GM21390 (cell line): ENCODE results near the gene TSPAN18.

Experiments
- ATAC-seq: cut with Tn5 transposase; IDR thresholded peaks from one replicate; pipeline ENCODE4 v1.9.1; 2021; ENCODE audit not compliant: unreplicated experiment

TSPAN18 gene

DNA sequence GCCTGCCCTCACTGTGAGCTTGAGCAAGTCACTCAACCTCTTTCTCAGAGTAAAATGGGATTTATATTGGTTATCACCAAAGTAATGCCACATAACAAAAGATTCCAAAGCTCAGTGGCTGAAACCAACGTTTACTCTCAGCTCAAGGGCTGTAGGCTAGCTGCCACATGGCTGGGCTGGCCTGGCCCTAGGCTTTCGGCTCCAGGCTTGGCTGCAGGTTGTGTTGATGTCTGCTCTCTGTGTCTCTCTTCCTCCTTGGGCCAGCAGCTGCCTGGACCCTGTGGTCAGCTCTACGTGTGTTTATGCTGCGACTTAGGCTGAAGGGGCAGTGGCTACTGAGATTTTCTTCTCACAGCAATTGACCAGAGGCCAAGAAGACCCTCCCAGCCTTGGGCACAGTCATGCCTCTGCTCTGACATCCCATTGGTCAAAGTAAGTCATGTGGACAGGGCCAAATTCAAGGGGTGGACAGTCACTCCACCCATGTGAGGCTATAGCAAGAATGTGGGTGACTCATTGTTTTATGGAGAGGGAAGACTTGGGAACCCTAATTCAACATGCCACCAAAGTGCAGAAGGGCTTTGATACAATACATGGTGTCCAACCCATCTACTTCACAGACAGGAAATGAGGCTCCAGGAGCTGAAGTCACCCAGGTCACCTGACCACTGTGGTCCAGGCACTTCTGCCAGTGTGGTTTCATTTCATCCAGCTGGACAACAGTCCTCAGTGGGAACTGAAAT lies 90.6 kb downstream of the TSPAN18 start:
- no peak for ATAC-seq

DNA sequence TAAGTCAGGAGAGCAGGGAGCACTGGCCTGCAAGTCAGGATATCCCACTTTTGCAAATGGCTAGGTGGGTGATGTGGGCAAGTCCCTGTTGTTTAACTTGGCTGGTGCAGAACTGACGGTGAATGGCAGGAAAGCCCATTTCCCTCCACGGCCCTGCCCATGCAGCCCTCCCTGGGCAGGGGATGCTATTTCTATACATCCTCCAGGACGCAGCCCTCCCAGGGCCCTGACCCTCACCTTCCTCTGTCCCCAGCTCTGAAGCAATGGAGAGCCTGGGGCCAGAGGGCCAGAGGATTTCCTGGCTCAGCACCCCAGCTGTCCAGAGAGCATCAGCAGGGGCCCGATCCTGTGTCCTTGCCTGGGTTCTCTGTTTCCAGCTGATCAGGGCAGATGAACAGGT lies 91.3 kb downstream of the TSPAN18 start:
- no peak for ATAC-seq

GRCh38 chr11:44819346-44819745 lies 92.6 kb downstream of the TSPAN18 start:
- no peak for ATAC-seq

- no peak for ATAC-seq
Observed at GRCh38 chr11:44822369-44822768, 95.6 kb downstream of the TSPAN18 start.

GRCh38 chr11:44823006-44823405 lies 96.2 kb downstream of the TSPAN18 start:
- ATAC-seq: no peak

DNA sequence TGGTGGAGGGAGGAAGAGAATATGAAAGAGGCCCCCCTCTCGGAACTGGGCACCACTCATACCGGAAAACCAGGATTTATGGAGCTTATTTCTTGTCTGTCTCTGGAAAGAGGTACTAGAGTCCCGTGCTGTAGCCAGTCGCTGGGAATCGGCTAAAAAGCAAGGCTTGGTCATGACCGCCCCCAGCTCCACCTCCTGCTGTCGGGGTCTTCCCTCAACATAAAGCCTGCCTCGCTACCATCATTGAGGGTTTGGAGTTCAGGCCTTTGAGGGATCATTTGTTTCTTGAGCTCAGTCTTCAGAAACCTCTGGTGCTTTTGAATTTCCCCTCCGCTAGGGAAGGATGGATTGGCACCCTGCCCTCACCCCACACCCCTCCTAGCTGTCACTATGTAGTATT lies 97.1 kb downstream of the TSPAN18 start:
- ATAC-seq: no peak

DNA sequence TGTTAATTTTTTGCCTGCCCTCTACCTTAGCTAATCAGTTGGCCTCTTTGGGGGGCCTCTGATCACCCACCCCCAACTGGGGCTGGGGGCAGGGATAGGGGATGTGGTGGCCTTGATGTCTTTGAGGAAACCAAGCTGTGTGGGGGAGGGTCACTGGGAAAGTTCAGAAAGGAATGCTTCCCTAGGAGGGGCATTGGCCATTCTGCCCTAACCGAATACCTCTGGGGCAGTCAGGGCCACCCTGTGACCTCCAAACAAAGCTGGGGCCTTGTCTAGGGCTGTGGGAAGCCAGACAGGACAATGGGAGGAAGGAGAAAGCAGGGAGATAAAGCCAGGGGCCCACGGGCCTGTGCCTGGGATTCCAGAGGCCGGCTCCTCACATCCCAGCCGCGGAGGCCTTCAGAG lies 97.5 kb downstream of the TSPAN18 start:
- no peak for ATAC-seq

DNA sequence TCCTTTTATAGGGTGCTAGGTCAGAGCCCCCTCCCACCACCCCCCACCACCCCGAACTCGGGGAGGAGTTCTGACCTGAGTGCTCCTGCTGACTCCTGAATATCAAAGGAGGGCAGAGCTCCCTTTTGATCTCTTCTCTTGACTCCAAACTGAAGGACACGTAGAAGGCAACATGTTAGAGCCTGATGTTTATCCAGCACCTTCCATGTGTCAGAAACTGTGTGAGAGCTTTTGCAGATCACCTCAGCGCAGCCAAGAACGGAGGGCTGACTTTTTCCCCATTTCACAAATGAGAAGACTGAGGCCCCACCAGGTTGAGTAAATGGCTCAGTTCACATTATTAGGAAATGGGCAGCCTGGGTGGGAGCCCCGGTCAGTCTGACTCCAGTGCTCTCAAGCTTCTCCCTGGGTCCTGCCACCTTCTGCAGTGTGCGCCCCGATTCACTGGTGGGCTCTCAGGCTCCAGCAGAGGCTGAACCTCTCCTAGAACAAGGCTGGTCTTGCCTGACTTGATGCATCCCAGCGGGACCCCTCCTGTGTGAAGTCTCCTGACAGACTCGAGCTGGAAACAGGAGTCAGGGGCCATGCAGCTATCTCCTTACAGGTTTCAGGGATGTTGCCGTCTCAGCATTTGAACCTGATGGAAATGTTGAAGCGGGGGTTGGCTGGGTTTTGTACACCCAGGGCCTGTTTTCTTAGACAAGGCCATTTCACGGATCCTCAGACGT lies 98.5 kb downstream of the TSPAN18 start:
- ATAC-seq: no peak

DNA sequence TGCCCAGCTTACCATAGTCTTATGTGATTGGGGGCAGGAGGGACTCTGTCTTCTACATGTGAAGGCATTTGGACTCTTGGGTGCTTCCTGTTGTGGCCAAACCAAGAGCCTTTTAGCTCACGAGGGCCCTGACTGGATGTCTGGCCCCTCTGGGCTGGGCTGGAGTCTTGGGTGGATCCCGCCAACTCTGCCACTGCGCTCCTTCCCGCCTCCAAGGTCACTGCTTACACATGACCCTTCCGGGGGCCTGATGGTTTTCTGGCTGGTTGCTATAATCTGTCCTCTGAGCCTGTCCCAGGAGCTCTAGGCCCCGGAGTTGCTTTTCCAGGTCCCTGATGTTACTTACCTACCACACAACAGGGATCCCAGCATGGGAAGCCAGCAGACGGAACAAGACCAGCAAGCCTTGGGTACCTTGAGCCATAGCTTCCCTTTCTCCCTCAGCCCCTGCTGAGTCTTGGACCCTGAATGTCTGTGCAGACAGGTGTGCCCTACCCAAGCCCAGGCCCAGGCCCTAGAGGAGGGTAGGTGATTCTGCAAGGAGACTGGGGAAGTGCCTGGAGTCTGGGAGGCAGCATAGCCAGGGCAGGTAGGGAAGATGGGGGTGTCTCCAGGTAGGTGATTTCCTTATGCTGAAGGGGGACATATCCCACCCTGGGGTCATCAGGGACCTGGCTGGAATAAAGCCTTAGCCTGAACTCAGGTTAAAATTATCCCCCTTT lies 100.3 kb downstream of the TSPAN18 start:
- no peak for ATAC-seq

GRCh38 chr11:44828296-44828695 lies 101.5 kb downstream of the TSPAN18 start:
- no peak for ATAC-seq

DNA sequence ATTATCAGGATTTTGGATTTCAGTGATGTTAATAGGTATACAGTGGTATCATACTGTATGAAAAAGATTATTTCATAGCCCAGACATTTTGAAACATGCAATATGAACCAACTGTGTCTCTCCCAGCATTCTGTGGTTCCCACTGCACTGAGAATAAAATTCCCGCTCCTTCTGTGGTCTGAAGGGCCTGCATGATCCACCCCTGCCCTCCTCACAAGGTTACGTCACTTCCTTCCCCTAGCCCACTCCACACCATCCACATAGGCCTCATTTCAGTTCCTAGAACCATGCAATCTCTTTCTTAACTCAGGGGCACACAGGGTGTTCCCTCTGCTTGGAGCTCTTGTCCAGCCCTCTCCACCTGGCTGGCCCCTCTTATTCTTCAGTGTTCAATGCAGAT lies 103.1 kb downstream of the TSPAN18 start:
- ATAC-seq: no peak

DNA sequence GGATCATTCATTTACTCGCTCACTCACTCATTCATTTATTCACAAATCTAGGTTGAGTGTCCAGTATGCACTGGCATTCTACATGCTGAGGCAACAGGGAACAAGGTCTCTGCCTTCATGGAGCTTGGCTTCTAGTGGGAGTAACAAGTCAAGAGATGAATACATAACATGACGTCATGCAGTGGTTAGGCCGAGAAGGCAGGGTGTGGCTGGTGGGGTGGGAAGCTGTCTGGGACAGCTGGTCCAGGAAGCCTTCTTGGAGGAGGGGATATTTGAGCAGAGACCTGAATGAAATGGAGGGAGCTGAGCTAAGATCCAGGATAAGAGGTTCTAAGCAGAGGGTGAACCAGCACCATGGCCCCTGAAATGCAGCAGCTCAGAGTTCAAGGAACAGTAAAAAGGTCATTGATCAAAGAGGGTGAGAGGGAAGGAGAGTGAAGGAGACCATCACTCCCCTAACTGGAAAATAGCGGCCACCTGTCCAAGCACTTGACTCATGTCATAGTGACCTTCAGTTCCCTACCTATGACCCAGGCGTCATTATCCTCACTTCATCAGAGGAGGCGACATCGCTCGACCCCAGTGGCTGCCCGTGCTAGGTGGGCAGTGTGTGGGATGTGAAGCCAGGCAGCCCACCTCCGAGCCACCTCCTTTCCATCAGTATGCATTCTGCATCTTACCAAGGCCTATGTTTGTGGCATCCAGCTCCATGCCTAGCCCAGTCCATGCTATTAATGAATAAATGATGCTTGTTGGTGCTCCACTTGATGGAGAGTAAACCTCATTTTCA lies 105.0 kb downstream of the TSPAN18 start:
- no peak for ATAC-seq

DNA sequence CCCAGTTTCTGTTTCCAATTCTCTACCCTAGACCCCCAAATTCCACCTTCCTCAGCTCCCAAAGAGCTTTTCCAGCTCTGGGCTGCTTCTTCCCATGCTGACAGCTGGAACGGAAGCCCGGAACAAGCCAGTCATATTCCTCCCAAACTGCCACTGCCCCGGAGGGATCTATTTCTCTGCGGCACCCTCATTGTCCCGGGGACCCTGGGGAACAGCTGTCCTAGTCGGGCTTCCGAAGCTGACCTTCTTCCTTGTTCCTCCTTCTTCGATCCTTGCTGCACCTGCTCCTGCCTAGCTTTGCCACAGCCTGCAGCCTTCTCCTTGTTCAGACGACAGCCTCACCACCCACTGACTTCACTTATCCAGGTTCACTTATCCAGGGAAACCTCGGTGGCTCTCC lies 105.7 kb downstream of the TSPAN18 start:
- ATAC-seq: no peak

DNA sequence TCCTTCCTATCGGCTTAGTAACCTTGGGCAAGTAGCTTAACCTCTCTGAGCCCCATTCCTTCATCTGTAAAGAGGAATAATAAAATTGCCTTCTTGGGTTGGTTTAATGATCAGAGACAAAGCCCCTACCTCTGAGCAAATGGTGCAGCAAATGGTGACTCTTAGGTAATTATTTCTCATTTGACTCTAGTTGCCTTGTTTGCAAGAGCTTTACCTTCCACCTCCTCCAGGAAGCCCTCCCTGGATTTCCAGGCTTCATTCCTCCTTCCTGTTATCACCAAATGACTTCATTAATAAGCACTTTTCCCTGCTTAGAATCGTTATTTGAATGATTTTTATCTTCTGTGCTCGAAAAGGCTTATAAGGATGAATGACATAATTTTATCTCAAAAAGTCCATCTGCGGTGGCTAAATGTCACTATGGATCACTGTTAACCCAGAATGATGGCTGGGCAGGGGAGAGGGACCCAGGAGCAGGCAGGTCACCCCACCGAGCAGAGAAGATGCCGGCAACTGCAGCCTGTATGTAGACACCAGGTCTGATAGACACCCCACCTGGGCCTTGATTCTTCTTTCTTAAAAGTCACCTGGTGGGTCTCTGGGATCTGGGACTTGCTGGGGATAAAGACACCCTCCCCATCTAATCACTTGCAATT lies 106.6 kb downstream of the TSPAN18 start:
- no peak for ATAC-seq

DNA sequence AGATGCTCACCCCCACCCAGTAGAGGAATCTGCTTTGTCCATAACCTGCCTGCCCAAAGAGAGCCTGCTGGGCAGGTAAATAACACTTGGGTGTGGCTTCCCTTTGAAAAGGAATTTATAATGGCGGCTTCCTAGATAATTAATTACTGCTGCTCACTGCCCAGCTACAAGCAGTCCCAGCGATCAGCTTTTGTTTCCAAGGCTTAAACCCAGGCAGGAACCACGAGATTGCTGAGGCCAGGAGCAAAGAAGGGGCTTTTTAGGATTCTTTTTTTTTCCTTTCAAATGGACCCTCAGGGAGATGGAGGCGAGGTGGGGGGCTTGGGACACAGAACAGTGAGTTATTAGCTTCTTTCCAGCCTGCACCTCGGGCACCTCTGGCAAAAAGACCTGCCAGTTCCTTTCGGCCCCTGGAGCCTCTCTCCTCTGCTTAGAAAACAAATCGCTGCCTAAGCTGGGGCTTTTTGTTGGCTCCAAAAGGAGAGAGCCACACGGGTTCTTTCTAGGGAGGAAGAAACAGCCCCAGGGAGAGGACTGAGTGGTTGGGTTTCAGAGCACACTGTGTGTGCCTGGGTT lies 107.2 kb downstream of the TSPAN18 start:
- no peak for ATAC-seq

GRCh38 chr11:44834846-44835245 lies 108.1 kb downstream of the TSPAN18 start:
- no peak for ATAC-seq

DNA sequence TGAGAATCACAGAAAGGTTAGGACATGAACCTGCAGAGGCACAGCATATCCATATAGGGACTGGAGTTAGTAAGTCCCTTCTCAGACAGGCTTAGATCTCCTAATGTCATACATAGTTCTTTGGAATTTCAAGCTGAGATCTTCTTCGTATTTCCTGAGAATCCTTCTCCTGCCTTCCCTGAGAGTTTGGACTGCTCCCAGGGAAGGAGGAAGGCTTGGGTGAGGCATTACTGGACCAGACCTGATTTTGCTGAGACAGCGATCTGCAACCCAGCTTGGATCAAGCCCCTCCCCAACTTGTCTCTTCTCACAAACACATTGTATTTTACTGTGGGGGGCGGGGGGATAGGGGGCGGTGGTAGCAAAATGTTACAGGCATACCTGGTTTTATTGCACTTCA lies 108.5 kb downstream of the TSPAN18 start:
- no peak for ATAC-seq

DNA sequence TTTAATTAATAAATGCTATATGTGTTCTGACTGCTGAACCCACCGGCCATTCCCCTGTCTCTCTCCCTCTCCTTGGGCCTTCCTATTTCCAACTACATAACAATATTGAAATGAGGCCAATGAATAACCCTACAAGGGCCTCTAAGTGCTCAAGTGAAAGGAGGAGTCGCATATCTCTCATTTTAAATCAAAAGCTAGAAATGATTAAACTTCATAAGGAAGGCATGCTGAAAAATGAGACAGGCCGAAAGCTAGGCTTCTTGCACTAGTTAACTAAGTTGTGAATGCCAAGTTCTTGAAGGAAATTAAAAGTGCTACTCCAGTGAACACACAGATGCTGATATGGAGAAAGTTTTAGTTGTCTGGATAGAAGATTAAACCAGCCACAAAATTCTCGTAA lies 109.2 kb downstream of the TSPAN18 start:
- no peak for ATAC-seq

GRCh38 chr11:44837661-44838060 lies 110.9 kb downstream of the TSPAN18 start:
- ATAC-seq: no peak

- ATAC-seq: no peak
Observed at GRCh38 chr11:44839458-44840084, 112.8 kb downstream of the TSPAN18 start.
